Omental fat pad (tissue), 4 donors: ENCODE measurements around the gene LRRC27. TPM values are rescaled to one million over a fixed set of nuclear protein-coding genes. Genes with fewer than 3 reads are reported as not detected.

Experiments used
- ATAC-seq: fragments of 150-250 bp; one replicate; pipeline ENCODE4 v1.9.1; 2016; ENCODE audit warnings: mild to moderate bottlenecking, moderate library complexity; ENCODE audit not compliant: low FRiP score
- DNase-seq: peaks from one replicate; pipeline ENCODE4 v3.0.0-alpha.2; 2019; ENCODE audit warnings: low spot score
- total RNA-seq, 4 donors: library from RNA; depleted of rRNA; stranded (reverse); fragments of >200 nt; gene quantifications; one replicate each; pipeline ENCODE4 v1.1.0, GENCODE V29; 2016
- TF ChIP-seq, protein P1 (sequence below), 3 donors: fragments of 450-650 bp; IDR thresholded peaks; one replicate each; pipeline ENCODE4 v1.5.1; 2016 to 2017; ENCODE audit warnings: antibody characterized with exemption in 3 of 3, mild to moderate bottlenecking in 3 of 3, moderate library complexity in 2 of 3

Gene LRRC27
- 10 to 100 TPM in 1 of 4 donors, 1 to 10 TPM in 3; 5.0 to 12.1 (median 7.7) TPM for total RNA-seq

DNA sequence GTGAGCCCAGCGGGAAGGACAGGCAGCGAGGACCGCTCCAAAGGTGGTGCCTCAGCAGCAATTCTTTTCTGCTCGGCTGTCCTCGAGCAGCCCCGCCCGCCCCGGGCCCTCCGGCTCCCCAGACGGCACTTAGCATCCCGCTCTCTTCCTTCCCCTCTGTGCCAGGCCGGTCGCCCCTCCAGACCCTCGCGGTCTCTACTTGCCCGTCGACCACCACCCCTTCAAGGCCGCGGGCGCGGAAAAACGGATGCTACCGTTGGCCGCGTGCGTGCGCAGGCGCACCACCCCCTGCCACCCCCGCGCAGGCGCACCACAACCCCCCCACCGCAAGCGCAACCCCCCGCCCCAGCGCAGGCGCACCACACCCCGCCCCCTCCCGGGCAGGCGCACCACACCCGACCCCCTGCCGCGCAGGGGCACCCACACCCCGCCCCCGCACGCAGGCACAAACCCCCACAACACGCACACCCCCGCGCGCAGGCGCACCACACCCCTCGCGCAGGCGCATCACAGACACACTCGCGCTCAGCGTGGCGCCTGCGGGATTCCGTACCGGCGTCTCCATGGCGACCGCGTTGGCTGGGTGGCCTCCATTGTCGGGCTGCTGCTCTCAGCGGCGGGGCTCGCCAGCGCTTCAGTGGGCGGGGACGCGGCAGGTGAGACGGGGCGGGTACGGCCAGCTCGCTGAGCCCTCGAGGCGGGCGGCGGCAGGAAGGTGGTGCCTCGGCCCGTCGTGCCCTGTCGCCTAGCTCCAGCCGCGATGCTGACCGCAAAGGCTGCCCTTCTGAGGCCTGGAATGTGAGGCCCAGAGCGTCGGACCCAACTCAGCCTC lies at the start of gene LRRC27:
TSS of gene LRRC27 (plus strand) at position 593 of the 832 bp plus-strand sequence. CDS start 1,332 bp downstream, outside the sequence.
- DNase-seq (peak; percentile 97), ATAC-seq (peak; percentile 95)
- TF ChIP-seq, protein P1, sequence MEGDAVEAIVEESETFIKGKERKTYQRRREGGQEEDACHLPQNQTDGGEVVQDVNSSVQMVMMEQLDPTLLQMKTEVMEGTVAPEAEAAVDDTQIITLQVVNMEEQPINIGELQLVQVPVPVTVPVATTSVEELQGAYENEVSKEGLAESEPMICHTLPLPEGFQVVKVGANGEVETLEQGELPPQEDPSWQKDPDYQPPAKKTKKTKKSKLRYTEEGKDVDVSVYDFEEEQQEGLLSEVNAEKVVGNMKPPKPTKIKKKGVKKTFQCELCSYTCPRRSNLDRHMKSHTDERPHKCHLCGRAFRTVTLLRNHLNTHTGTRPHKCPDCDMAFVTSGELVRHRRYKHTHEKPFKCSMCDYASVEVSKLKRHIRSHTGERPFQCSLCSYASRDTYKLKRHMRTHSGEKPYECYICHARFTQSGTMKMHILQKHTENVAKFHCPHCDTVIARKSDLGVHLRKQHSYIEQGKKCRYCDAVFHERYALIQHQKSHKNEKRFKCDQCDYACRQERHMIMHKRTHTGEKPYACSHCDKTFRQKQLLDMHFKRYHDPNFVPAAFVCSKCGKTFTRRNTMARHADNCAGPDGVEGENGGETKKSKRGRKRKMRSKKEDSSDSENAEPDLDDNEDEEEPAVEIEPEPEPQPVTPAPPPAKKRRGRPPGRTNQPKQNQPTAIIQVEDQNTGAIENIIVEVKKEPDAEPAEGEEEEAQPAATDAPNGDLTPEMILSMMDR (IDR thresholded peaks at IDR 0.05) = no peak

DNA sequence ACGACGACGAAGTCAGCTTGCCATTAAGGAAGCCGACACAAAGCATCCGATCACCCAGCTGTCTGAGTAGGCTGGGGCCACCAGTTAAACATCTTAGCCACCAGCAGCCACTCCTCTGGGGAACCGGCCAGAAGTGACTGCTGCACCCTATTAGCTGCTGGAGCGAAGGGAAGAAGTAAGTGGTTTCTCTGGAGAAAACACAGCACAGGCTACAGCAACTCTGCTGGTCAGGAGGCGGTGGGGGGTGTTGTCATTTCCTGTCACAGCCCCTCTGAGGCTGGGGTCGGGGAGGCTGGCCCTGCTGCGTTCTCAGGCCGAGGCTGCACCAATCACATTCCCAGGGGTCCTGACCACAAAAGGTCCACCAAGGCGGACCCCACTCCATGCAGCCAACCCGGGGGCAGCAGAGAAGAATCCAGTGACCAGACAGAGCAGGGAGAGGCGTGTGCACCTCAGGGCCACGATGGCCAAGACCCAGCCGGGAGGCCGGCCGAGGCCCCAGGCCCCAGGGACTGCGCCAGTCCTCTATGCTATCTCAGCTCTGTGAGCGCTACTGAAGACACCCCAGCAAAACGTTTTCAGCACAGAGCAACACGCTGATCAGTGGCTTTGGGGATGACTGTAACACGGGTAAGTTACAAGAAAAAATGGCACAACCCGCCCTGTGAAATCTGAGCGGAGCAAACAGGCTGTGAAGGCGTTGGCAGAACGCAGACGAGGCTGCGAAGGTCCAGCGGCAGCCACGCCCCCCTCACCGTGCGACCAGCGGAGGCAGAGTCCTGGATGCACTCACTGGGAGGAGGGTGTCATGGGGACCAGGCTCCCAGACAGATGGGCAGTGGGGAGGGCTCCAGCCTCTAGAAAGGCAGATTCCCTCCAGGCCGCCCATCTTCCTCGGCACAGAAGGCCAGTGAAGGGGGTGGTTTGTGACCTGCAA lies 49.1 kb upstream of the LRRC27 start:
- no peak for DNase-seq
- TF ChIP-seq, protein P1 (IDR thresholded peaks at IDR 0.05) = no peak
- ATAC-seq = no peak

DNA sequence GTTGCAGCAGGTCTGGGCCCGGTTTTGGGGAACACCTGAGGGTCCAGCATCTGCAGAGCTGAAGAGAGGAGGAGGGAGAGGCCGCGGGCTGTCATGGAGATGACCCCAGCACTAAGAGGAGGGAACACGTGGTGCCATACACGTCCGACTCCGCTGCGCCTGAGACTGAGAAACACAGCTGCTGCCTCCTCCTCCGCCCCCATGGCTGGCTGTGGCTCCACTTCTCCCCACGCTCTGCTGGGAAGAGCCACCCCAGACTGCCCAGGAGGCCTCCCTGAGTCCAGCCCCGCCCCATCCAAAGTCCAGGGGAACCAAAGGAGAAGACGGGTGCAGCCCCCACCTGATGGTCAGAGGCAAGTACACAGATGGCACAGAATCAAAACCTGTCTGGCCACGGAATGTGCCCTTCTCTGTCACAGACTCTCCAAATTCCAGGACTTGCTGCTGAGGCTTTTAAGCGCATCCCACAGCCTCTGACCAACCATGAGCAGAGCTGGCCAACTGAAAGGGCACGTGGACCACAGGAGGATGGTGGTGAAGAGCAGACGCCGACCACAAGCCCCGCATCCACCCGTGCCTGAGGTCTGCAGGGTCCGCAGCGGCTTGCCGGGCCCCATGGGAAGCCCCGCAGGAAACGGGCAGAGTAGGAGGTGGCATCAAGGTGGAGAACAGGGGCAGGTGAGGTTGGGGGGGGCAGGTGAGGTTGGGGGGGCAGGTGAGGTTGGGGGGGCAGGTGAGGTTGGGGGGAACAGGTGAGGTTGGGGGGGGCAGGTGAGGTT lies 48.2 kb upstream of the LRRC27 start:
- ATAC-seq (peak; percentile 28), DNase-seq (no peak)
- TF ChIP-seq, protein P1 (IDR thresholded peaks at IDR 0.05) = no peak

DNA sequence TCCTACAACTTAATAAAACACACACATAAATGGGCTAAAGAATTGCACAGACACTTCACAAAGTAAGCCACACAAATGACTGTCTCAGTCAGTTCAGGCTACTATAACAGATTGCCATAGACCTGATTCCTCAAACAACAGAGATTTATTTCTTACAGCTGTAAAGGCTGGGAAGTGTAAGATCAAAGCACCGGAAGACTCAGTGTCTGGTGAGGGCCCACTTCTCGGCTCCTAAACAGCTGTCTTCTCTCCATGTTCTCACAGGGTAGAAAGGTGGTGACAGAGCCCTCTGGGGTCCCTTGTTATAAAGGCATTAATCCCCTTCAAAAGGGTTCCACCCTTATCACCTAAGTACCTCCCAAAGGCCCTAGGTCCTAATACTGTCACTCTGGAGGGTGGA lies 42.6 kb upstream of the LRRC27 start:
- DNase-seq (no peak), ATAC-seq (no peak)
- TF ChIP-seq, protein P1 (IDR thresholded peaks at IDR 0.05) = no peak

DNA sequence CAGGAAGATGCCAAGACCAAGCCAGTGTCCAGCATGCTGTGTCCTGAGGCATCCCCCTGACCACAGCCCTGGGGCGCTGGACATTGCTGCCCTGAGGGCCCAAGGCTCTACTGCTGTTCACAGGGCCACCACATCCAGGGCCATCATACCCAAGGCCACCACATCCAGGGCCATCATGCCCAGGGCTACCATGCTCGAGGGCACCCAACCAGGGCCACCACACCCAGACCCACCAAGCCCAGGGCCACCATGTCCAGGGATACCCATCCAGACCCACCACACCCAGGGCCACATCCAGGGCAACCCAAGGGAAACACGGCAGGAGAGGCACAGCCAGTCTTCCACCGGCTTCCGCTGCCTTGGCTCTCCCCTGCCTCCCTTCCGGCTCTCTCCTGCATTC lies 41.4 kb upstream of the LRRC27 start:
- ATAC-seq (no peak), DNase-seq (no peak)
- TF ChIP-seq, protein P1 (IDR thresholded peaks at IDR 0.05) = no peak

DNA sequence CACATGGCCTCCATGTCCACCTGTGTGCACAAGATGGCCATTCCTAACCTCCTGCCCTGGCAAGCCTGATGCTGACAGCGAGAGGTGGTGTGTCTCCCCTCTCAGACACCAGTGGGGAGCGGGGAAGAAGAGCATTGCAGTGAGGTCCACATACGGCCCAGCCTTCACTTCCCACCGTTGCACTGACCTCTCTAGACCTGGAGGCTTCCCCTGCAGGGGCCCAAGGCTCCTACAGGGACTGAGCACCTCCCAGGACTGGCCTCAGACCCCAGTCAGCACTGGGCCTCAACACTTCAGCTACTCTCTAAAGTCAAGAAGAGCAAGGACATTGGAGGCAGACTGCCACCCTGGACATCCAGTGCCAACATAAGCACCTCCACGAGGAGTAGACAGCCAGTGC lies 40.2 kb upstream of the LRRC27 start:
- ATAC-seq = no peak
- DNase-seq = no peak
- TF ChIP-seq, protein P1 (IDR thresholded peaks at IDR 0.05) = no peak
